Measurements from ENCODE around the gene WWOX.

WWOX gene

GRCh38 chr16:78217276-78217675, 117.8 kb downstream of the WWOX start:
- ChIA-PET CTCF (no interaction called here), POLR2A (no interaction called here)
- H3K4me3 ChIP-seq (ENCODE audit: low read depth, low read length): no peak overlapping the region
- DNase-seq (ENCODE audit: low read depth, low spot score): no peak
- no peak for TF ChIP-seq CTCF (IDR thresholded peaks at IDR 0.05; ENCODE audit: insufficient read depth, low read length, missing control alignments)

GRCh38 chr16:78218279-78218678, 118.8 kb downstream of the WWOX start:
- CTCF ChIA-PET: no interaction called here
- TF ChIP-seq CTCF (IDR thresholded peaks at IDR 0.05; ENCODE audit: insufficient read depth, low read length, missing control alignments): no peak
- no peak for DNase-seq (ENCODE audit: low read depth, low spot score)
- no peak overlapping the region for H3K4me3 ChIP-seq (ENCODE audit: low read depth, low read length)
- POLR2A ChIA-PET: no interaction called here

- CTCF ChIA-PET: no interaction called here
- no peak for TF ChIP-seq CTCF (IDR thresholded peaks at IDR 0.05; ENCODE audit: insufficient read depth, low read length, missing control alignments)
- H3K4me3 ChIP-seq (ENCODE audit: low read depth, low read length): no peak overlapping the region
- POLR2A ChIA-PET: no interaction called here
- no peak for DNase-seq (ENCODE audit: low read depth, low spot score)
Measured at GRCh38 chr16:78218856-78219651, 119.6 kb downstream of the WWOX start.

- POLR2A ChIA-PET: no interaction called here
- CTCF ChIA-PET: no interaction called here
- no peak for TF ChIP-seq CTCF (IDR thresholded peaks at IDR 0.05; ENCODE audit: insufficient read depth, low read length, missing control alignments)
- DNase-seq (ENCODE audit: low read depth, low spot score): no peak
- no peak overlapping the region for H3K4me3 ChIP-seq (ENCODE audit: low read depth, low read length)
Measured at GRCh38 chr16:78220571-78220970, 121.1 kb downstream of the WWOX start.

- CTCF ChIA-PET: no interaction called here
Measured at GRCh38 chr16:78221892-78222291, 122.4 kb downstream of the WWOX start.

GRCh38 chr16:78224342-78224741, 124.9 kb downstream of the WWOX start:
- no peak for DNase-seq (ENCODE audit: low read depth, low spot score)
- ChIA-PET CTCF (no interaction called here), POLR2A (no interaction called here)
- TF ChIP-seq CTCF (IDR thresholded peaks at IDR 0.05; ENCODE audit: insufficient read depth, low read length, missing control alignments): no peak
- H3K4me3 ChIP-seq (ENCODE audit: low read depth, low read length): no peak overlapping the region

More at GRCh38 chr16:78221892-78222291, 122.4 kb downstream of the WWOX start:
- no peak overlapping the region for H3K4me3 ChIP-seq (ENCODE audit: low read depth, low read length)
- no peak for TF ChIP-seq CTCF (IDR thresholded peaks at IDR 0.05; ENCODE audit: insufficient read depth, low read length, missing control alignments)
- DNase-seq (ENCODE audit: low read depth, low spot score): no peak
- POLR2A ChIA-PET: no interaction called here

All from AG04449 (cell line).